ENCODE measurements around the gene UBE2D4.
"Not testable (repeated sequence)": the region's sequence is repeated elsewhere in the genome, so short reads cannot be mapped to it uniquely, and the experiment has no call there.

The UBE2D4 gene

DNA sequence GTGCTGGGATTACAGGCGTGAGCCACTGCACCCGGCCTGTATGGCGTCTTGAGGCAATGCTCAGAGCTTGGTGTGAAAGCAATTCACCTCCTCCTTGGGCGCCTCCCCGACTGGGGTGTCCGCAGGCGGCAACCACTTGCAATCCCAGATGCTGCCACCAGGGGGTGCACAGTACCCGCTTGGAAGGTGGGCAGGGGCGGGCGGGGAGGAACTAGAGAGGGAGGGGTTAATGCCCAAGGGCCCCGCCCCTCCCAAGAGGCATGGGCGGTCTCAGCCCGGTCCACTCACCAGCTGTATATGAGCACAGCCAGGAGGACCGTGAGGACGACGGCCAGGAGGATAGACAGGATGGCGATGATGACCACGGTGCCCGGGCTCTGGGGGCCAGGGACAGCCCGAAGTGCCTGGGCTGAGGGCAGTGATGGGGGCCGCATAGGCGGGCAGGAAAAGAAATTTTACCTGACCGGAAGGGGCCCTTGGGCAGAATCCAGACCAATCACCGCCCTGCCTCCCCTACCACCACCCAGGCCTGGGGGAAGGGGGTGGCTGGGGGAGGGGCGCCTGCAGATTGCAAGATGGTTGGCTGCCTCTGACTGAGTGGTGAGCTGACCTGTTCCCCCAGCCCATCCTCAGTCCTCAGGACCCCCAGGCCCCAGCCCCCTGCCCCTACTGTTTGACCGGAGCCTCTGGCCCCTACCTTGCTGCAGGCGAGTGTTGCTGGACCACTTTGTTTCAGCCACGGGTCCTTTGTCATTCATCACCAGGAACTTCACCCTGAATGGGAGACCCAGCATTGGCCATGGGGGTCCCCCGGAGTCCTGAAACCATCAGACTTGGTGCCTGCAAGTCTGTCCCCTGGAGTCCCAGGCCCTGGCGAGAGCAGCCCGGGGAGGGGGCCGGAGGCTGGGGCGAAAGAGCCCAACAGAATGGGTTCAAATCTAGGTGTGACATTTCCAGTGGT lies 59.9 kb downstream of the UBE2D4 start:
- TF ChIP-seq CTCF (IDR thresholded peaks at IDR 0.05; ENCODE audit: borderline replicate concordance, control extremely low read depth, extremely low read depth, insufficient read depth, missing control alignments), result peak; percentile 55
- DNase-seq (ENCODE audit: low spot score), result peak; percentile 67
- in situ Hi-C loops (cut with MboI; ENCODE audit: low sequenced_read_pairs, unreplicated experiment), result not testable (repeated sequence)

- in situ Hi-C loops (cut with MboI; ENCODE audit: low sequenced_read_pairs, unreplicated experiment); DNase-seq (ENCODE audit: low spot score): not testable (repeated sequence)
Measured at GRCh38 chr7:43987476-43987875, 61.2 kb downstream of the UBE2D4 start.

GRCh38 chr7:43990011-43990585 lies 63.9 kb downstream of the UBE2D4 start:
- DNase-seq (ENCODE audit: low spot score); in situ Hi-C loops (cut with MboI; ENCODE audit: low sequenced_read_pairs, unreplicated experiment): not testable (repeated sequence)

DNA sequence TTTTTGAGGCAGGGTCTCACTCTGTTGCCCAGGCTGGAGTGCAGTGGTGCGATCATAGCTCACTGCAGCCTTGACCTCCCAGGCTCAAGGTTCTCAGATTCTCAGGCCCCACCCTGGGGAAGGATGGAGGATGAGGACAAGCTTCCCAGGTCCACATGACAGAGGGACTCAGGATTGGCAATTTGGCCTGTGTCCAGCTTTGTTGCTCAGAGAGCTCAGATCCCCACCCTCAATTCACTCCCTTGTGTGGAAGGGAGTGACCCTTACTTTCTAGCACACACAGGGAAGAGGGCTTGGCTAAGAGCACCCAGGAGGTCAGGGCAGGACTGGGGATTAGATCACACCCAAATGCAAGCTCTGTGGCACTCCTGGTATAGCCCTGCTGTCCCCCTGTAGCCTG lies 64.6 kb downstream of the UBE2D4 start:
- in situ Hi-C loops (cut with MboI; ENCODE audit: low sequenced_read_pairs, unreplicated experiment); DNase-seq (ENCODE audit: low spot score): not testable (repeated sequence)

GRCh38 chr7:43992896-43993295 lies 66.7 kb downstream of the UBE2D4 start:
- in situ Hi-C loops (cut with MboI; ENCODE audit: low sequenced_read_pairs, unreplicated experiment); DNase-seq (ENCODE audit: low spot score): not testable (repeated sequence)

GRCh38 chr7:43994681-43995080 lies 68.4 kb downstream of the UBE2D4 start:
- DNase-seq (ENCODE audit: low spot score); in situ Hi-C loops (cut with MboI; ENCODE audit: low sequenced_read_pairs, unreplicated experiment): not testable (repeated sequence)

DNA sequence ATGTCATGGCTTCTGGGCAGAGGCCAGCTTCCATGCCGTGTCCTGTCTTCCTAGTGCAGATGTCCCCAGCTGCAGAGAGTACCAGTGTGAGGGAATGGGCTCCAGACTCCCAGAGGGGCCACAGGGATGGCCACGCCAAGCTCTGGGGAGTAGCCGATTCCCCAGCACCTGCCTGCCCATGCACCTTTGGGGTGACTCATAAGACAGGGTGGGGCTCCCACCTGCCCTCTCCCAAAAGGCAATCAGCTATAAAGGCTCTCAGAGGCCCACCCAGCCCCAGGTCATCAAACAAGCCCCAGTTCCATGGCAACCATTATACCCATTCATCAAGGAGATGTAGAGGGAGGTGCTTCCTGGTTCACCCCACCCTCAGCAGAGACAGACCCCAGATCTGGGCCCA lies 71.3 kb downstream of the UBE2D4 start, which contains the start of gene SPDYE1:
SPDYE1 (plus strand) TSS at position 366 of the 400 bp plus-strand sequence. CDS start 2,053 bp downstream, outside the sequence.
- DNase-seq (ENCODE audit: low spot score); in situ Hi-C loops (cut with MboI; ENCODE audit: low sequenced_read_pairs, unreplicated experiment): not testable (repeated sequence)
